Fibroblast of skin of right biceps (primary cell): Measurements from ENCODE around the gene CCDC80.
A peak's percentile ranks its signal among the peaks of the same experiment; 100 is the strongest.
"Not testable (repeated sequence)": the region's sequence is repeated elsewhere in the genome, so short reads cannot be mapped to it uniquely, and the experiment has no call there.

ENCODE experiments used
- DNase-seq: peaks from one replicate; pipeline ENCODE4 v3.0.0-alpha.2; 2013

CCDC80 gene

DNA sequence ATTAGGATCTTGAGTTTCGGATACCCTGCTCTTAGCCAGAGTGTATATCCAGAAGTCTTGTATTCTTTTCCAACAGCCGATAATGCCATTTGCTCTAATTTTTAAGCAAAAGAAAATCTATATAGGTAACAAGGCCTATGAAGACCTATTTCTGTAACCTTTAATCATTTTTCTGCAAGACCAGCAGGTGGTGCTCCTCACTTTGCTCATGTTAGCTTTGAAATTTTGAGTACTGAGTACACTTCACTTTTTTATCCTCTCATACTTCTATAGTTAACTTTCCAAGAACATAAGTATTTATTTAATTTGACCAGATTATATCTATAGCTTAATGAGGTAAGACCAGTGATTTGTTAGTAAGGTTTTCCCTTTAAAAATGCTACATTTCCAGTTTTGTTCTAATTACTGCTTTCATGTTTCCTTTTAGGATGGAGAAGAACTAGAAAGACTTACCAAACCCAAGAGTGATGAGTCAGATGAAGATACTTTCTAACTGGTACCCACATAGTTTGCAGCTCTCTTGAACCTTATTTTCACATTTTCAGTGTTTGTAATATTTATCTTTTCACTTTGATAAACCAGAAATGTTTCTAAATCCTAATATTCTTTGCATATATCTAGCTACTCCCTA, 58.6 kb downstream of the CCDC80 start:
- peak; percentile 64 for DNase-seq

- DNase-seq: no peak
Observed at GRCh38 chr3:112579697-112580096, 61.2 kb downstream of the CCDC80 start.

DNA sequence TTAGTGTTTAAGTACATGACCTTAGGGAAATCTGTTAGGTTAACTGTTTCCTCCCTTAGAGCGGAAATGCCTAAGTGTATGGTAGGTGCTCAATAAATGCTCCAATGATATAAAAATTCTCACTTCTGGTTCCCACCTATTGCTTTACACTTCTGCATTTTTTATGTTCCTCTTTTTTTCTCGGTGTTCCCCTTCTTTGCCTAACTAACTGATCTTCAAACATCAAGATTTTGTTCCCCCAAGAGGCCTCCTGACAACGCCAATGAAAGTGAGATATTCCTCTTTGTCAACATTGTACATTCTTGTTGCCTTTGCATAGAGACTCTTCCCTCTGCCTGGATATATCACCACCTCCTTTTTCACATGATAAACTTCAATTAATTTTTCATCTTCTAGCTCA, 61.7 kb downstream of the CCDC80 start:
- no peak for DNase-seq

DNA sequence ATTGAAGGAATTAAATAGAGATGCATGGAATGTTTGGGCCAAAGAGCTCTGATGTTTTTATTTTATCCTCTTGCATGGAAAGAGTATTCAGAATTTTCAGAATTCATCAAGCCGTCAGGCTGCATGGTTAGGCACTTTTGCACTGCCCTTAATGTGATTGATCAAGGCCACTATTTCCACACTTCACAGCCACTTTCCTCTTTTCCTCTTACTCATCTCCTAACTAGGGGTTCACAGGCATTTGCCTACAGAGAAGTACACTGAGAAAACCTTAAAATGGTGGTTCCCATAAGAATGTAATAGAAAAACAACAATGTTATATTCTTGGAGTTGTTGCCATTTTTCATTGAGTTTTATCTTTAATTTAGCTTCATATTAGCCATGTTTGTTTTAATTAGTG, 68.2 kb downstream of the CCDC80 start:
- DNase-seq: no peak

GRCh38 chr3:112569265-112569664, 71.7 kb downstream of the CCDC80 start:
- no peak for DNase-seq

DNA sequence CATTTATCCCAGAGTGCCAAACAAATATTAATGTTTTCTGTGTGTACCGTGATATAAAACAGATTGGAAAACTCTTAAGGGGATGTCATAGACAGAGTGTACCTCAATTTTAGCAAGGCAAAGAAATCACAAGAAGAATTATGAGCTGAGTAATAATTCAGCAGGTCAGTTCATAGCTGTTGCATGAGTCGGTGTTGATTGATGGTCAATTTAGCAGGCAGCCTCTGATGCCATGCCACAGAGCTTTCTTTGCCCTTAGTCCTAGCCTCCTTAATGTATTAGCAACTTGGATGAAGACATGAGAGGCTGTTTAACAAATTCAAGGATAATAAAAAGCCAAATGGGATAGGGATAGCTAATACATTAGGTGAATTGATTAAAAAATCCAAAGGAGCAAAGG, 72.3 kb downstream of the CCDC80 start:
- peak; percentile 38 for DNase-seq

DNA sequence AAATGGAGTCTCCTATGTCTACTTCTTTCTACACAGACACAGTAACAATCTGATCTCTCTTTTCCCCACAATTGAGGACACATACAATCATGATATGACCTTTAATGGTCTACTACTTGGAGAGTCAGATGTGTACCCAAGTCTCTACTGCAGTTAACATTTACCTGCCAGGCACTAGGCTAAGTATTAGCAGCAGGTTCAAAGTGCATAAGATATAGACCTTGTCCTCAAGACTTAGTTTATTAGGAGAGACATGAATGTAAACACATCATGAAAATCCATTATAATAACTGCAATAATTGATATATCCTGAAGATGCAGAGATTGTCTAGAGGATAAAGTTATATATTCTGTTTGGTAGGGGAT, 76.0 kb downstream of the CCDC80 start:
- no peak for DNase-seq

GRCh38 chr3:112564247-112564939, 76.5 kb downstream of the CCDC80 start:
- DNase-seq: not testable (repeated sequence)

GRCh38 chr3:112561734-112562529, 79.0 kb downstream of the CCDC80 start, which contains the start of the genes ATG3 and SLC35A5:
Gene ATG3 (minus strand): TSS chr3:112561962. CDS start chr3:112561528, 434 bp downstream.
Gene SLC35A5 (plus strand): TSS chr3:112562045. CDS start chr3:112563404, 1,359 bp downstream.
- peak; percentile 99 for DNase-seq

DNA sequence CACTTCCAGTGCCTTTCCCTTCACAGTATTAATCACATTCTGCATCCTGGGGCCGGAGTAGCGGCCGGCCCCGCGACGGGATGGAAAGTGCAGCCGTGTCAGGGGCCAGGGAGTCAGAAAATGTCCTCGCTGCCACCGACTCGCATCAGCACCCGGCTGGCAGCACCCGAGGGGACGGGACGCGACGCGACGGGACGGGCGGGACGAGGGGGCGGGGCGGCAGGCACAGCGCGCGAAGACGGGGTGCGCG, 79.5 kb downstream of the CCDC80 start:
- DNase-seq: no peak

- DNase-seq: peak; percentile 88
Observed at GRCh38 chr3:112560721-112561483, 80.0 kb downstream of the CCDC80 start.

DNA sequence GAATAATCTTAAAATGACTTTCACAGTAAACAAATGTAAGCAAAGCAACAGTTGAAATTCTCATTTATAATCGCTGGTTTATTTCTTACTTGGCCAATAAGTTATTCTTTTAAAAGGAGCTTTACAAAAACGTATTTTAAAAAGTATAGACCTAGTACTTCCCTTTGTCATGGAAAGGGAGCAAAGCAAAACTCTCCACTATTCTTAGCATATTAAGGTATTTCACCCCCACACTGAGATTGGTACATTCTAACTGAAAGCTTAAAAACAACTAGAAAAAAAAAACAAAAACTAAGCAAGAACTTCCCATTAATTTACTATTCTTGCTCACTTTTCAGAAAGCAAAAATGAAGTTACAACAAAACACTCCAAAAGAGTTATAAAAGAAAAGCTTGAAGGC, 80.6 kb downstream of the CCDC80 start:
- no peak for DNase-seq

DNA sequence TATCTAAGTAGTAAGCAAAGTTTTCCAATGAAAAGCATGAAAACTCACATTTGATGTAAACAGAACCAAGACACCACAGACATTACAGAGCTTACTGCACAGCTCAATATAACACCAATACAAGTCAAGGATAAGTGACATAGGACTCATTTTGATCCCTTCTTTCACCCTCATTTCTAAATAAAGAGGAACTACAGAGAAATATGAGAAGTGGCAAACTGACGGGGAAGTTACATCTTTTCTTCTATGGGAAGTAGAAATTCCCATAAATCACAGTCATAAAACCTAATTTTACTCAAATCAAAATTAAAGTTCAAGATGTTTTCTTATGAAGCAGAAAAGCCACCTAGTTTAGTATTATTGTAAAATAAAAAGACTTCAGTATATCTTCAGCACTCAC, 83.0 kb downstream of the CCDC80 start:
- no peak for DNase-seq

DNA sequence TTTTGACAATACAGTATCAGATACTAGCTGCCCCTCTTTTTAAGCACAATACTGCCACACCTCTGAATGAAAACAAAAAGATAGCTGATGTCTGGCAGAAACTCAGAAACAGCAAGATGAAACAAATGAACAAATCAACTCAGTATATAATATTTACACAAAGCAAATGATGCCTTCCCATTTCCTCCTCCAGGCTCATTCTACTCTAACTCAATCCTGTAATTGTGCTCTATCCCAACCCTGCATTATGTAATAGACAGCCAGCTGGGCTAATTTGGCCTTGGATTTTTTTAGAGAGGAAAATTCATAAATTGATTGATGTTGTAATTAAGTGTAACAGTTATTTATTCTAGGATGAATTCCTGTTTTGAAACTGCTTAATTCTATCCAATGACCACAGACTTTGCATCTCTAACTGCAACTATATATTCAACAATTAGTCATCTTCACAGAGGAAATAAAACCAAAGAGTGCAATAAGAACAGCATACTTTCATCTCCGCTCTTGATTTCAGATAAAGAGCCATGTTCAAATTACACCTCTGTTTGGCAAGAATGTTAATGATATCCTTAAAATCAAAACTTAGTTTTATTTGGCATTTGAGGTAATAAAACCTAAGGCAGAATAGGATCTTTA, 85.3 kb downstream of the CCDC80 start:
- no peak for DNase-seq

GRCh38 chr3:112550859-112551258, 90.1 kb downstream of the CCDC80 start:
- DNase-seq: no peak
